NCI-H1092 (cell line): Measurements from ENCODE around the gene WBP1L.
"Not testable (repeated sequence)": the region's sequence is repeated elsewhere in the genome, so short reads cannot be mapped to it uniquely, and the experiment has no call there.

ENCODE experiments used
- DNase-seq: peaks from one replicate; lab custom pipeline; 2025; lab: John Stamatoyannopoulos, UW

The WBP1L gene

GRCh38 chr10:102723989-102724388 lies 19.8 kb upstream of the WBP1L start:
- DNase-seq, result no peak

GRCh38 chr10:102726274-102726673 lies 17.5 kb upstream of the WBP1L start:
- no peak for DNase-seq

GRCh38 chr10:102727037-102727818 lies 16.5 kb upstream of the WBP1L start:
- no peak for DNase-seq

GRCh38 chr10:102729029-102730026 lies 14.4 kb upstream of the WBP1L start:
- DNase-seq, result peak; percentile 16

- no peak for DNase-seq
These were observed 12.4 kb upstream of the WBP1L start for GRCh38 chr10:102731222-102731800.

- DNase-seq, result no peak
These were observed 11.1 kb upstream of the WBP1L start for GRCh38 chr10:102732661-102733060.

GRCh38 chr10:102735065-102735562 lies 8.6 kb upstream of the WBP1L start:
- DNase-seq, result no peak

GRCh38 chr10:102738692-102739121 lies 5.0 kb upstream of the WBP1L start:
- DNase-seq, result no peak

- DNase-seq, result no peak
These were observed 3.5 kb upstream of the WBP1L start for GRCh38 chr10:102740229-102740628.

- DNase-seq, result no peak
These were observed 2.0 kb upstream of the WBP1L start for GRCh38 chr10:102741726-102742237.

- not testable (repeated sequence) for DNase-seq
These were observed 1.4 kb upstream of the WBP1L start for GRCh38 chr10:102742313-102742712.

GRCh38 chr10:102743078-102743587 lies 615 bp upstream of the WBP1L start:
- no peak for DNase-seq

- no peak for DNase-seq
These were observed 765 bp downstream of the WBP1L start for GRCh38 chr10:102744374-102745051.

GRCh38 chr10:102745157-102745556 lies 1.4 kb downstream of the WBP1L start:
- no peak for DNase-seq

- DNase-seq, result no peak
These were observed 8.7 kb downstream of the WBP1L start for GRCh38 chr10:102752266-102752930.

- no peak for DNase-seq
These were observed 9.4 kb downstream of the WBP1L start for GRCh38 chr10:102752934-102753664.

- DNase-seq, result no peak
These were observed 10.0 kb downstream of the WBP1L start for GRCh38 chr10:102753718-102754117.

- DNase-seq, result no peak
These were observed 13.6 kb downstream of the WBP1L start for GRCh38 chr10:102757323-102757722.

GRCh38 chr10:102758240-102758932 lies 14.6 kb downstream of the WBP1L start:
- DNase-seq, result no peak
